HK-2 (cell line): ENCODE measurements around the gene PLXNA2.

Source experiments
- DNase-seq: peaks from one replicate; pipeline ENCODE4 v3.0.0-alpha.2; 2018; ENCODE audit not compliant: unreplicated experiment

The PLXNA2 gene

GRCh38 chr1:208179263-208179816 is 64.8 kb downstream of the PLXNA2 start:
- DNase-seq, result no peak

GRCh38 chr1:208178091-208178529 is 66.1 kb downstream of the PLXNA2 start:
- DNase-seq, result no peak

- DNase-seq, result no peak
Measured at GRCh38 chr1:208177656-208178055, 66.5 kb downstream of the PLXNA2 start.

GRCh38 chr1:208176649-208177048 is 67.5 kb downstream of the PLXNA2 start:
- DNase-seq, result no peak

- DNase-seq, result no peak
Measured at GRCh38 chr1:208175508-208175895, 68.7 kb downstream of the PLXNA2 start.

GRCh38 chr1:208174731-208175507 is 69.3 kb downstream of the PLXNA2 start:
- no peak for DNase-seq

- no peak for DNase-seq
Measured at GRCh38 chr1:208174200-208174599, 70.0 kb downstream of the PLXNA2 start.

DNA sequence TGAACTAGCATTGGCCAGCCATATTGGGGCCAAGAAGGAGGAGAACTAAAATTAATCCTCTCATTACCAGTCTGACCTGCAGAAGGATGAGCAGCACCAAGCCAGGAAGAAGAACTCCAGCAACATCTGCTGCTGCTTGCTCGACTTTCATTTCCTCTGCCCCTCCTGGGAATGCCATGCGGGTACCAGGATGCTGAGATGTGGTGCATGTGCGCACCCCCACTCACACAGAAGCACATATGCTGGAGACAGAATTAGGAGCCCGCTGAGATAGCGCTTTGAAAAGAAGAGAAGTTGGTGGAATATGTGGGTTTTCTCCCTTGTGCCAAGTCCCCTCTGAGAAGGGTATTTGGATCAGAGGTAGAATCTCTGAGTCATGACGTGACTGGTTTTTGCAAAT is 70.4 kb downstream of the PLXNA2 start:
- no peak for DNase-seq

GRCh38 chr1:208172423-208173145 is 71.6 kb downstream of the PLXNA2 start:
- DNase-seq, result no peak

DNA sequence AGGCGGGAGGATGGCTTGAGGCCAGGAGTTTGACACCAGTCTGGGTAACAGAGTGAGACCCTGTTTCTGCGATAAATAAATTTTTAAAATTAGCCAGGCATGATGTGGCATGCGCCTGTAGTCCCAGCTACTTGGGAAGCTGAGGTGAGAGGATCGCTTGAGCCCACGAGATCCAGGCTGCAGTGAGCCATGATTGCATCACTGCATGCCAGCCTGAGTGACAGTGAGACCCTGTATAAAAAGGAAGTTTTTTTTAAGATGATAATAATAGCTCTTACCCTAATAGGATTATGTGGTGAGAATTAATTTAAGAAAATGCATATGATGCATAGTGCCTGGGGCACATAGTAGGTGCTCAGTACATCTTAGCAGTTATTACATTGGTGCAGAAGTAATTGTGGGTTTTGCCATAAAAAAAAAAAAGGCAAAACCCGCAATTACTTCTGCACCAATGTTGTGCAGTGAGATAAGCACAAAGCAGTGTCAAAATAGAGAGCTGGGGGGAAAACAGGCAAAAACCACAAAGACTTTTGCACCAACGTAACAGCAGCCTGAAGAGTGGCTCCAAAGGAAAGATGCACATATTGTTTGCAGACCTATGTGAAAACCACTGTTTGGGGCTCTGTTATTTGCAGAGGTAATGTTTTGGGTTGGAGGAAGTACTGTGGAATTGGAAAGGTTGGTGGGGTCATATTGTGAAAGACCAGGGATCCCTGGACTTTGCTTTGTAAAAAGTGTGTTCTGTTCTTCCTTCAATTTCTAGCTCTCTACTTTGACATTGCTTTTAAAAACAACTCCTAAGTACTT is 72.4 kb downstream of the PLXNA2 start:
- no peak for DNase-seq

- no peak for DNase-seq
Measured at GRCh38 chr1:208170252-208170651, 73.9 kb downstream of the PLXNA2 start.

DNA sequence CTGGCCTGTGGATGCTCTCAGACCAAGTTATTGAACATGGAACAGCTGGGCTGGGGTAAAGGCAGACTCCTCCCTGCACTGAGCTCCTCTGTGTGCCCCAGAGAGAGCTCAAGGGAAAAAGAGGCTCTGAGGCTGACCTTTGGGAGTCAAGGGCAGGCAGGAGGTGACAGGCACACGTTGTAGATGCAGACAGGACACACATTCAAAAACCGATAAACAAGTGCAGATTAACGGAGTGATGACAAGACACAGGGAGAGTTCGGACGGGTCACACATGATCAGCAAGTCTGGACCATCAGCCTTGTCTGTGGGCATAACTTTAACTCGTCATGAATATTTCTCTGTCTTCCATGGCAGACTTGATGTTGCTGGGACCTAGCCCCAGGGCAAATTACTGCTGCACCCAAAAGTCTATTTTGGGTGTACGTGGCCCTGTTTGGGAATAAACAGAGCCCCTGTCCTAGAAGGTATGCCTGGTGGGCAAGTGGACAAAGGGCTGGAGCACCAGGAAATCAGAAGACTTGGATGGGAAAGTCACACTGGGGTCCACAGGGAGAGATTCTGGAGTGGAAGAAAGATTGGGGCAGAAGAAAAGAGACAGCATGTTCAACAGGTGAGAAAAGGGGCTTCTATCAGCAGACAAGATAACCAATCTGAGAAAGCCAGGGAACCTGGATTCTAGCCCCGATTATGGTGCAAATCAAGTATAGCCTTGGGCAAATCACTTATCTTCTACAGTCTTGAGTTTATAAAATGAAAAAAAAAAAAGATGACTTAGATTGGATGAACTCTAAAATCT is 74.9 kb downstream of the PLXNA2 start:
- no peak for DNase-seq

GRCh38 chr1:208167261-208167869 is 76.8 kb downstream of the PLXNA2 start:
- no peak for DNase-seq

DNA sequence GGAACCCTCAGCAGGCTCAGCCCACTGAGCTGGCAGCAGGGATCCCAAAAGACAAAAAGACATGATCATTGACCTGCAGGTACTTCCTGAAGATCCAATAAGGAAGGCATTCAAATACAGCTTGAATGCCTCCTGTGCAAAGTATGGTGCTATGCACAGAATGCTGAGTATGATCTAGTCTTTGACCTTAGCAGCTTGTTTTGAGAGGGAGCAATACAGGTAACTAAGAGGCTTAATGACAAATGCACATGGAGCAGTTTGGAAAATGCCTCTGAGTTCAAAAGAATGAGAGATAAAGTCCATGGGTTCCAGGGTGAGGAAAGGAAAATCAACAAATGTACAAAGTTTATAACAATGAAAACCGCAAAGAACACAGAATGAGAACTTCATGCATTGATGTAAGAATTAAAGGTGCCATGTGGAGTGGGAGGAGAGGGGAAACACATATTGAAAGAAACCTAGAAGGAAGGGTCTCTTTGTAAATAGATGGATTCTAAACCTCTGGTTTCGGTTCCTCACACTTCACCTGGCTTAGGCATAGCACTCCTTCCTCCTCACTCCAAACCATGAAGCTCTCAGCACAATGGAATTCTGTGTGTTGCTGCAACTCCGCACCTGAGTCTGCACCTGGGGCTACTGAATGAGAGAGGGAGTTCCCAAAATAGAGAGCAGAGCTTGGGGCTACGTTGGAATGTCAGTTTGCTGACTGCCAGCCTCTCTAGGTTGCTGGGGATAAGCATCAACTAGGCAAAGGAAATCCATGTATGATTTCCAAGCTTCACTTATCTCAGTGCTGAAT is 77.6 kb downstream of the PLXNA2 start:
- DNase-seq, result no peak

DNA sequence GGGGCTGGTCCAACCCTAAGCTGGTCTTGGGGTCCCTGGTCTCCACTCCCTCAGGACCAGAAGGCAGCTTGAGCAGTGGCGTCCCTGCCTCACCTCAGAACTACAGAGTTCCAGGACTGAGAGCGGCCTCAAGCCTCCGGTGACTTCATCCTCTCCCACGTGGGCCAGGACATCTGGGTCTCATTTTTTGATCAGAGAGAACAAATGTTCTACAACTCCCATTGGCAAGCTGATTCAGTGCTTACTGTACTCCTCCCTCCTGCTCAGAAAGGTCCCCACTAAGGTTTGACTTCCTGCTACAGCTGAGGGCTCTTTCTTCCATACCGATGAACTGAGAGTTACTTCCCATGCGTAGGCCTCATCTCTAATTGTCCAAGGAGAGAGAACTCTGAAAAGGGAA is 78.5 kb downstream of the PLXNA2 start:
- no peak for DNase-seq

DNA sequence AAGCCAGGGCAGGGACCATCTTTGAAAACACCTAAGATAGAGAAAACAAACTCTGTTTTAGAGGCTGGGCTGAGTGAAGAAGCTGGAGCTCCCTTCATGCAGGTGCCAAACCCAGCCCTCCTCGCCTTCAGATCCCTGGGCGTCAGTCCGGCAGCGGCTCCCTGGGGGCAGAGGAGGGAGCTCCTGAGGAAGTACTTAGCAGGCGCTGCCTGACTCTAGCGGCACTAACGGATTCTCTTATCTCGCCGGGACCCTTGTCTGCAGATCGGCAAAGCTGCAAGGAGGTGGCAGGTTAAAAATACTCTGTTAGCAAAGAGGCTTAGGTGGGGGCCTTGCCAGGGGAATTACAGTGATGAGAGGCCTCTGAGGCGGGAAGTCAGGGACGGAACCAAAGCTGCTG is 79.6 kb downstream of the PLXNA2 start:
- no peak for DNase-seq

DNA sequence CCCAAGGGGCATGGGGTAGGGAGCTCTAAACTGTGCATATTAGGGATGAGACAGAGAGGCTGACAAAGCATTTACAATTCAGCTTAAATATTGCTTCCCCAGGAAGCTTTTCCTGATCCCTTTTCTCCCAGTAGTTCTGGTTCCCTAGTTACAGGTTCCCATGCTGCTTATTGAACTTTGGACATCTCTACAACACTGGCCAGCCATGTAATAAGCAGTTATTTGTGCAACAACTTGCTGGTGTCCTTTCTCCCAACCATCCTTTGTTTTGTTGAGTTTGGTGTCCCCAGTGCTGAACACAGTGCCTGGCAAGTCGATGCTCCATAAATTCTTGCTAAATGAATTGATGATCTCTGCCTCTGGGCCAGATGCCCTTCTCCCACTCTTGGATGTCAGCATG is 80.6 kb downstream of the PLXNA2 start:
- no peak for DNase-seq

- DNase-seq, result no peak
Measured at GRCh38 chr1:208162903-208163302, 81.3 kb downstream of the PLXNA2 start.

DNA sequence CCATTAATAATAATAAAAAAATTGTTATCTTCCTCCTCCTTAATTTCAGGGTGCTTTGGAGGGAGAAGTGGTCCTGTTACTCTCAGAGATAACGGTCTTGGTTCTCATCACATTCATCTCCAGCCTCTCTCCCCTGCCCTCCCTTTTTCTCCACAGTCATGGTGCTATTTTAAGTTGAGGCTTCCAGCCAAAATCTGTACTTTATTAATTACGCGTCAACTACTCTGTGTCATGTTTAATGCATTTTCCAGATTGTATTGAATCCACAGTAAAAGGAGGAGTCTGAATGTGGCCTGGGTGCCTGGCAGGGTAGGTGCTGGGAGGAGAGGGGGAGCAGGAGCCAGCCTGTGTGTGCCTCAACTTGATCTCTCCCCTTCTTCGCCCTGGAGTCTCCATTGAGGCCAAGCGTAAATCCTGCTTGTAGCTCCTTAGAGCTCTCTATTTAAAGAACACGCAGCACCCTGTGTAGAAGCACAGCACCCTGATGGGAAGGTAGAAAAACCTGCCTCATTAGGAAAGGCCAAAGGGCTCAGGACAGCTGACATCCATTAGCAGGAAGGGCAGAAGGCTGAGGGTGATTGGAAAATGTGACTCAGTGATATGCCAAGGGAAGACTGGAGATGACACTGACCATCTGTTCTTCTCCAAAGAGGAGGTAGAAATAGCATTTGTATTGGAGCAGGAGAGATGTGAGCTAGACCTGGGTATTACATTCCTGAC is 82.4 kb downstream of the PLXNA2 start:
- DNase-seq, result no peak
